Measurements from ENCODE around the gene CCL25.

Gene CCL25

GRCh38 chr19:8071912-8072311 lies 19.4 kb downstream of the CCL25 start:
- POLR2A ChIA-PET, result no interaction called here
- no peaks in the 10 kb centered on the region for H3K9me3 ChIP-seq (ENCODE audit: control insufficient read depth, insufficient read depth, low read depth, low read length)
- H3K27ac ChIP-seq (ENCODE audit: extremely low read depth, low read depth, low read length), result no peak overlapping the region
- CTCF ChIA-PET, result no interaction called here
- no peaks in the 10 kb centered on the region for H3K36me3 ChIP-seq (ENCODE audit: control insufficient read depth in 2 of 2, insufficient read depth in 1 of 2, low read length in 2 of 2)
- TF ChIP-seq ZNF600 (tag by site-specific recombination; IDR thresholded peaks at IDR 0.05), result no peak
- no peak for TF ChIP-seq KLF1 (tag by site-specific recombination; IDR thresholded peaks at IDR 0.05)
- no peak for TF ChIP-seq ZNF24 (tag by site-specific recombination; IDR thresholded peaks at IDR 0.05)
- TF ChIP-seq ZNF184 (tag by site-specific recombination; IDR thresholded peaks at IDR 0.05), result no peak
- no peak for TF ChIP-seq ZNF610 (tag by site-specific recombination; IDR thresholded peaks at IDR 0.05; ENCODE audit: borderline replicate concordance)
- no peak for TF ChIP-seq ZNF221 (tag by site-specific recombination; IDR thresholded peaks at IDR 0.05; ENCODE audit: borderline replicate concordance)
- no peak for TF ChIP-seq PRDM6 (tag by site-specific recombination; IDR thresholded peaks at IDR 0.05)
- no peak for TF ChIP-seq YY1 (tag by site-specific recombination; IDR thresholded peaks at IDR 0.05)
- TF ChIP-seq ZNF514 (tag by site-specific recombination; IDR thresholded peaks at IDR 0.05), result no peak
- TF ChIP-seq ZNF791 (tag by site-specific recombination; IDR thresholded peaks at IDR 0.05), result no peak
- TF ChIP-seq, protein P1, sequence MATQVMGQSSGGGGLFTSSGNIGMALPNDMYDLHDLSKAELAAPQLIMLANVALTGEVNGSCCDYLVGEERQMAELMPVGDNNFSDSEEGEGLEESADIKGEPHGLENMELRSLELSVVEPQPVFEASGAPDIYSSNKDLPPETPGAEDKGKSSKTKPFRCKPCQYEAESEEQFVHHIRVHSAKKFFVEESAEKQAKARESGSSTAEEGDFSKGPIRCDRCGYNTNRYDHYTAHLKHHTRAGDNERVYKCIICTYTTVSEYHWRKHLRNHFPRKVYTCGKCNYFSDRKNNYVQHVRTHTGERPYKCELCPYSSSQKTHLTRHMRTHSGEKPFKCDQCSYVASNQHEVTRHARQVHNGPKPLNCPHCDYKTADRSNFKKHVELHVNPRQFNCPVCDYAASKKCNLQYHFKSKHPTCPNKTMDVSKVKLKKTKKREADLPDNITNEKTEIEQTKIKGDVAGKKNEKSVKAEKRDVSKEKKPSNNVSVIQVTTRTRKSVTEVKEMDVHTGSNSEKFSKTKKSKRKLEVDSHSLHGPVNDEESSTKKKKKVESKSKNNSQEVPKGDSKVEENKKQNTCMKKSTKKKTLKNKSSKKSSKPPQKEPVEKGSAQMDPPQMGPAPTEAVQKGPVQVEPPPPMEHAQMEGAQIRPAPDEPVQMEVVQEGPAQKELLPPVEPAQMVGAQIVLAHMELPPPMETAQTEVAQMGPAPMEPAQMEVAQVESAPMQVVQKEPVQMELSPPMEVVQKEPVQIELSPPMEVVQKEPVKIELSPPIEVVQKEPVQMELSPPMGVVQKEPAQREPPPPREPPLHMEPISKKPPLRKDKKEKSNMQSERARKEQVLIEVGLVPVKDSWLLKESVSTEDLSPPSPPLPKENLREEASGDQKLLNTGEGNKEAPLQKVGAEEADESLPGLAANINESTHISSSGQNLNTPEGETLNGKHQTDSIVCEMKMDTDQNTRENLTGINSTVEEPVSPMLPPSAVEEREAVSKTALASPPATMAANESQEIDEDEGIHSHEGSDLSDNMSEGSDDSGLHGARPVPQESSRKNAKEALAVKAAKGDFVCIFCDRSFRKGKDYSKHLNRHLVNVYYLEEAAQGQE (tag by site-specific recombination; IDR thresholded peaks at IDR 0.05), result no peak
- TF ChIP-seq ZNF544 (tag by site-specific recombination; IDR thresholded peaks at IDR 0.05), result no peak
- TF ChIP-seq, protein P2, sequence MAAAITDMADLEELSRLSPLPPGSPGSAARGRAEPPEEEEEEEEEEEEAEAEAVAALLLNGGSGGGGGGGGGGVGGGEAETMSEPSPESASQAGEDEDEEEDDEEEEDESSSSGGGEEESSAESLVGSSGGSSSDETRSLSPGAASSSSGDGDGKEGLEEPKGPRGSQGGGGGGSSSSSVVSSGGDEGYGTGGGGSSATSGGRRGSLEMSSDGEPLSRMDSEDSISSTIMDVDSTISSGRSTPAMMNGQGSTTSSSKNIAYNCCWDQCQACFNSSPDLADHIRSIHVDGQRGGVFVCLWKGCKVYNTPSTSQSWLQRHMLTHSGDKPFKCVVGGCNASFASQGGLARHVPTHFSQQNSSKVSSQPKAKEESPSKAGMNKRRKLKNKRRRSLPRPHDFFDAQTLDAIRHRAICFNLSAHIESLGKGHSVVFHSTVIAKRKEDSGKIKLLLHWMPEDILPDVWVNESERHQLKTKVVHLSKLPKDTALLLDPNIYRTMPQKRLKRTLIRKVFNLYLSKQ (tag by site-specific recombination; IDR thresholded peaks at IDR 0.05; ENCODE audit: borderline replicate concordance), result no peak
- no peak for TF ChIP-seq ZBTB8A (tag by site-specific recombination; IDR thresholded peaks at IDR 0.05)
- no peak for TF ChIP-seq ZNF76 (tag by site-specific recombination; IDR thresholded peaks at IDR 0.05; ENCODE audit: borderline replicate concordance, low read depth)
- TF ChIP-seq ZNF654 (tag by site-specific recombination; IDR thresholded peaks at IDR 0.05; ENCODE audit: low read depth), result no peak
- H3K4me3 ChIP-seq (ENCODE audit: low read depth, low read length), result no peak overlapping the region
- H3K4me1 ChIP-seq (ENCODE audit: control insufficient read depth, insufficient read depth, low read length), result no peaks in the 10 kb centered on the region

DNA sequence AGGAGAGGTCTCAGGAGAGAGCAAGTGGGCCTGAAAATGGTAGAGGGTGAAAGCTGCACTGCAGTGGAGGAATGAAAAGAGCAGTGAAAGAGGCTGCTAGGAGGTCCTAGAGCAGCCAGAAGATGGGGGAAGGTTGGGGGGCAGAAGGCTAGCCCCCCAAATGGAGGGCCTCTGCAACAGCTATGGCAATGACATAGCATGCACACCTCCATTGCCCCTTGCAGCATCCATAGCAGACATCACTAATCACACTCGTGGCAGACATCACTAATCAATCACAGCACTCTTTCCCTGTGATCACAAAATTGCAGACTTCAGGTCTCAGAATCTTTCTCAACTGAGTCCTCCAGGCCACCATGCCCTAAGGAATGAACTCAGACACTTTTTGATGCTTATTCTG lies 21.9 kb downstream of the CCL25 start:
- no peaks in the 10 kb centered on the region for H3K9me3 ChIP-seq (ENCODE audit: control insufficient read depth, insufficient read depth, low read depth, low read length)
- TF ChIP-seq KLF10 (tag by site-specific recombination; IDR thresholded peaks at IDR 0.05) (no peak), SETDB1 (IDR thresholded peaks at IDR 0.05; ENCODE audit: insufficient read length, low read length) (peak; percentile 85), ZBTB17 (tag by site-specific recombination; IDR thresholded peaks at IDR 0.05) (peak; percentile 95), ZNF280D (tag by site-specific recombination; IDR thresholded peaks at IDR 0.05) (peak; percentile 59; the same call in 1 of the 2 replicates), KLF8 (tag by site-specific recombination; IDR thresholded peaks at IDR 0.05) (peak; percentile 41; the same call in 1 of the 2 replicates), ZNF23 (tag by site-specific recombination; IDR thresholded peaks at IDR 0.05; ENCODE audit: borderline replicate concordance) (peak; percentile 97), ZNF558 (tag by site-specific recombination; IDR thresholded peaks at IDR 0.05) (no peak)
- POLR2A ChIA-PET, result no interaction called here
- CTCF ChIA-PET, result interaction anchor here (1.2 to 1.4 kb wide), 2 partner anchors 17 to 104 kb away, joined by 4 to 5 read pairs; no protein-coding TSS in a partner anchor
- no peak overlapping the region for H3K4me3 ChIP-seq (ENCODE audit: low read depth, low read length)
- no peak overlapping the region for H3K27ac ChIP-seq (ENCODE audit: extremely low read depth, low read depth, low read length)
- no peaks in the 10 kb centered on the region for H3K4me1 ChIP-seq (ENCODE audit: control insufficient read depth, insufficient read depth, low read length)
- H3K36me3 ChIP-seq (ENCODE audit: control insufficient read depth in 2 of 2, insufficient read depth in 1 of 2, low read length in 2 of 2), result no peaks in the 10 kb centered on the region

Data from HEK293 (cell line).